GM10847 (cell line): Measurements from ENCODE around the gene ZNF33B.

ENCODE experiments used
- POLR2A ChIP-seq: IDR thresholded peaks from 2 replicates; pipeline ENCODE4 v1.6.1; 2011; ENCODE audit not compliant: insufficient read length; ENCODE audit errors: extremely low read depth

ZNF33B gene

DNA sequence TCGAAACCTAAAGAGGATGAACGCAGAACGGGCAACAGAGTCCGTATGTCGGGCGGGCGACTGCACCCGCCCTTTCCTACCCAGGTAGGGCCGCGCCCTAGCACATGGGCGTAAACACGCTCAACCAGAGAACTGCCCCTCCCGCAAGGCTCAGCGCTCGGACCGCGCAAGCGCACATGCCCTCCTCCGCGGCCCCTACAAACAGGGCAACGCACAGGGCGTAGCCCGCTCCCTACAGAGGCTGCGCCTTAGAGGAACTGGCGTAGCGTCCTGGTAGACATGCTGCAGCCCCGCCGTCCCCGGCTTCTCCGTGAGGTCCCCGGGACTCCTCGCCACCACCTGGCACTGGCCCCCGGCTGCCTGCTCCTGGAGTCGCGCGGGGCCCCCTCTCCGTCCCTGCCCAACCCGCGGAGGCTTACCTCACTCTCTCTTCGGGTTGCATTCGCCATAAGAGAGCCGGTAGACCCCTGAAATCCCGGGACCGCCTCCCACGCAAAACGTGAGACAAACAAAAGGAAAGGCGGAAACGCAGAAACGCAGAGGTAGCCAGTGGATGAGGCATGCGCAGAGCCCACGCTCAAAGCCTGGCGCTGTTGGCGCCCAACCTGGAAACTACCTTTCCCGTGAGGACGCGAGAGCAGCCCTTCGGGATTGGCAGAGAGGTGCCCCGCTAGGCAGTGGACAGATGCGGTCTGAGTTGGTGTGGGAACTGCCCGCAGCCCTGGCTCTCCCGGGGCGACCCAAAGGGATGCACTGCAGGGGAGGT, at the start of gene ZNF33B:
Gene ZNF33B, minus strand, starts transcription at position 516 of the 766 bp plus-strand sequence. CDS start 1,642 bp downstream, outside the sequence.
- peak; percentile 57 for TF ChIP-seq POLR2A

DNA sequence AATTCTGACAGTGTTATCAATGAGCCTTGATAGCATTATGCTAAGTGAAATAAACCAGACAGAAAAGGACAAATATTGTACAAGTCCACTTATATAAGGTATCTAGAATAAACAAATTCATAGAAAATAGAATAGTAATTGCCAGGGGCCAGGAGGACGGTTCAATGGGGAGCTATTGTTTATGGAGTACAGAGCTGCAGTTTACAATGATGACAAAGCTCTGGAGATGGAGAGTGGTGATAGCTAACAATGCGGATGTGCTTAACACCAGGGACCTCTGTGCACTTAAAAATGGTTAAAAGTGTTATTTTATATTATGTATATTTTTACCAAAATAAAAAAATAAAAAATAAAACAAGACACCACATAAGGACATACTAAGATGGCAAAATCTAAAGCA, 46.1 kb upstream of the ZNF33B start:
- no peak for TF ChIP-seq POLR2A

DNA sequence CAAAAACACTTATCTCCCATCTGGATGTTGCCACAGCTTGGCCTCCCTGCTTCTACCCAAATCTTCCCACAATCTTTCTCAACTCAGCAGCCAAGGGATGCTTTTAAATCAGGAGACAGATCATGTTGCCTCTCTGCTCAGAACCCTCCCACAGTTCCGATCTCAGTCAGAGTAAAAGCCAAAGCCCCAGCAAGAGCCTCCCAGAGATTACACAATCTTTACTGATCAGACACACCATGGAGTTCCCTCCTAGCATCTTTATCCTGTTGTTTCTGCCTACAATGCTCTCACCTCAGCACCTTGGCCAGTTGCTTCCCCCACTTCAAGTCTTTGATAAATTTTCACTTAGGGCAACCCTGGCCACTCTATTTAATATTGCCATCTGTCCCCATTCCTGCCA, 41.9 kb upstream of the ZNF33B start:
- no peak for TF ChIP-seq POLR2A

DNA sequence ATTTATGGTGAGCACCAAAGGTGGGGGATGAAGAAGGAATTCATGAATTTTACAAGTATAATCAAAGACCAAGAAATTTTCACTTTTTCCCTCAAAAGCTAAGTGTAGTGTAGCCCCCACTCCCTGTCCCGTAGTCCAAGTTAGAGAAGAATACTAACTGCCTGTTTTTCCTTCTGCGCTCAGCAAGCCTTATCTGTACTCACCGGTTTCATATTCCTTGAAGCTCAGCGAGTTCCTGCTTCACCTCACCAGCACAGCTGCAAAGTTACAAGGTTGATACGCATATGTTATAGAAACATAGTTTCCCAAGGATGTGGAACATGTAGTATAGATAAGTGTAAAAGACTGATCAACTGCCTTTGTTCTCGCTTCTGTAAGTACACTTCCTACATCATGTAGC, 16.0 kb upstream of the ZNF33B start:
- no peak for TF ChIP-seq POLR2A

DNA sequence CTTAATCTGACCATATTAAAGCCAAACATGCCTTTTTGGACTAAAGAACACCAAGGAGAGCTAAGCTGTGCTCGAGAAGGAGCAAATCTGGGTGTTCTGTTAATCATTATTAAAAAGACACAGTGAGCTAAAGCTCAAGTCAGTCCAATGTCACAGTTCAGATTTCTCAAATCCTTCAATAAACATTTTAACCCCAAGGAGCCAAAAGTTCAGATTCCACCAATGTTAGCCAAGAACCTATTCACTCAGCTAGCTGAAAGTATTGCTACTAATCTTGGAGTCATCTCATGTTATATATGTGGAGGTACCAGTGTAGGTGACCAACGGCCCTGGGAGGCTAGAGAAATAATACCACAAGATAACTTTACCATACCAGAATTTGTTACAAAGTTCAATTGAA, 14.5 kb upstream of the ZNF33B start:
- no peak for TF ChIP-seq POLR2A

DNA sequence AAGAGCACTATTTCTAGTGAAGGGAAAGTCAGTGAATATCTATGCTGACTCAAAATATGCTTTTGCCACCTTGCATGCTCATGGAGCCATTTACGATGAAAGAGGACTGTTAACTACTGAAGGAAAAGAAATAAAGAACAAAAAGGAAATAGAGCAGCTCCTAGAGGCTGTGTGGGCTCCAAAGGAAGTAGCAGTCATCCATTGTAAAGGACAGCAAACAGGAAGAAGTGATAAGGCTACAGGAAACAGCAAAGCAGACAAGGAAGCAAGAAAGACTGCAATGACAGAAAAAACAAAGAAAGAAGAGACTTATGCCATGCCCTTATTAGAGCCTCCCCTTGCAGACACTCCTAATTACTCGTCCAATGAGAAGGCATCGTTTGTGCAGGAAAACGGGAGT, 12.0 kb upstream of the ZNF33B start:
- TF ChIP-seq POLR2A: no peak

DNA sequence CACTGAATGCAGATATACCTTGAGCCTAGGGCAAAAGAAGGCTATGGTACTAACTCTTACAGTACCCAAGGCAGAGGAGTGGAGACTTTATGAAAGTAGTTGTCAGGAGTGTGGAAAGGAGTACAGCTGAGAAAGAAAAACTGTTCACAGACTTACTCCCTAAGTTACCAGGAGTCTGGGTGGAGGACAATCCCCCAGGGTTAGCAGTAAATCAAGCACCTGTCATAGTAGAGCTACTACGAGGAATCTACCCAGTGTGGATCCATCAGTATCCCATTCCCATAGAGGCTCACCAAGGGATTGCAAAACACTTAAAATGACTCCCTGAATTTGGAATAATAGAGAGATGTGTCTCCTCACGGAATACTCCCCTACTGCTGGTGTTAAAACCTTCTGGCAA, 10.1 kb upstream of the ZNF33B start:
- TF ChIP-seq POLR2A: no peak

DNA sequence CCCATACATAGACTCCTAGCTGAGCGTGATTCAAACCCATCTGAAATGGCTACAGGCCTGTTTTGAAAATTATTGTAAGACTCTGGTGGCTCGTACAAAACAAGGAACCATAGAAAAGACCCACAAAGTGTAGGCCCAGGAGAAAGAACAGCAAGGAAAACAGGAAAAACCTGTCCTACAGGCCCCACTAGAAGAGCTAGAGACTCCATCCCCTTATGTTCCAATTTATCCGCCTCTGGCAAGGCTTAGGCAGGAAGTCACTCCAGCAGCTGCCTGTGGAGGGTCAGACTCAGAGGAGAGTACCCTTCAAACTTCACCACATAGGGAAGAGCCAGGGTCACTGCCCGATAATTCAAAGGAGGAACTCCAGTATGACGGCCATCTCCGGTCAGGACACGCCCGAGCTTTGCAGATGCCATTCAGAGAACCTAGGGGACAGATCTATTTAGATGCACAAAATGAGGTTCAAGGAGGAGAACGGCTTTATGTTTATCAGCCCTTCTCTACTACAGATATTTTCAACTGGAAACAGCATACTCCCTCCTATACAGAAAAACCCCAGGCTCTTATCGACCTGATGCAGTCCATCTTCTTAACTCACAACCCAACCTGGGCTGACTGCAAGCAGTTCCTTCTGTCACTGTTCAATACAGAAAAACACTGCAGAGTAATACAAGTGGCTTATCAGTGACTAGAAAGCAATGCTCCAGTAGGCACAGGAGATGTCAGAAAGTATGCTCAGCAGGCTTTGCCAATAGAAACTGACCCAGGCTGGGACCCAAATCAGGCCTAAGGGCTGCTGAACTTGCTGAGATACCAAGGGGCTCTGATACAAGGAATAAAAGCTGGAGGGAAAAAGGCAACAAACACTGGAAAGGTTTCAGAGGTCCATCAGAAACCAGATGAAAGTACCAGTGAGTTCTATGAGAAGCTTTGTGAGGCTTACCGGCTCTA, 8.6 kb upstream of the ZNF33B start:
- TF ChIP-seq POLR2A: no peak

DNA sequence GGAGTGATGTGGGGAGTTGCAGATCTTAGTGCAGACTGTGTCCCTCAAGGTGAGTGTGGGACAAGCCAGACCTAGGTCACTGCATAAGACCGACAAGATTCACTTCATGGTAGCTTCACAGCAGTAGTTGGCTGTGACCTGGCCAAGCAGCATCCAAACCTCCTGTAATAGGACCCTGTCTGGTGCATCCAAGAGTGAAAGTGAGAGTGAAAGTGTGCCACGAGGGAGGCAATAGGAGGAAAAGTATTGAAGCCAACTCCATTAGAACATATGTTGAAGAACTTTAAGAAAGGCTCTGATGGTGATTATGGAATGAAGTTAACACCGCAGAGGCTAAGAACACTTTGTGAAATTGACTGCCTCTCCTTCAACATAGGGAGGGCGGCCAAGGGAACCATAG, 7.8 kb upstream of the ZNF33B start:
- TF ChIP-seq POLR2A: no peak

DNA sequence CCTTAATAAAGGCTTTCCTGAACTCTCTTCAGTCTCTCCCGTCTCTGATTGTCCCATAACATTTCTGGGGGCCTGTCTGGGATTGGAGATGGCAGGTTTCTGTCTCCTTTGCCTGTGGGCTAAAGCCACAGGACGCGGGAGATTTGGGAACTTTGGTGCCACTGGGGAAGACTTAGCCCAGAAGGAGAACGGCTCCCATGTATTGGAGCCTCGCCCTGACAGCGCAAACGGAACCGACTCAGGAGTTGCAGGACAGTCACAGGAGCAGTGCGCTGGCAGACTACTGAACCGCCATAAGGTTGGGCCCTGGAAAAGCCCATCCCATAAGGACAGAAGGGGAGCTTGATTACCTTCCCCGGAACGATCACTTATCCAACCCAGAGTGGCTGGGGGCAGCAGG, 7.1 kb upstream of the ZNF33B start:
- no peak for TF ChIP-seq POLR2A

DNA sequence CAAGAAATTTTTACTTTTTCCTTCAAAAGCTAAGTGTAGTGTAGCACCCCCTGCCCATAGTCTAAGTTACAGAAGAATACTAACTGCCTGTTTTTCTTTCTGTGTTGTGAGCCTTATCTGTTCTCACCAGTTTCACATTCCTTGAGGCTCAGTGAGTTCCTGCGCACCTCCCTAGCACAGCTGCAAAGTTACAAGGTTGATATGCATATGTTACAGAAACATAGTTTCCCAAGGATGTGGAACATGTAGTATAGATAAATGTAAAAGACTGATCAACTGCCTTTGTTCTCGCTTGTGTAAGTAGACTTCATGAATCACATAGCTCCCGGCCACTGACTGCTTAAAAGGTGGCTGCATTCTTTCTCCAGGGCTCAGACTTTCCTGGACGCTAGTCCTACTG, 6.7 kb upstream of the ZNF33B start:
- no peak for TF ChIP-seq POLR2A

DNA sequence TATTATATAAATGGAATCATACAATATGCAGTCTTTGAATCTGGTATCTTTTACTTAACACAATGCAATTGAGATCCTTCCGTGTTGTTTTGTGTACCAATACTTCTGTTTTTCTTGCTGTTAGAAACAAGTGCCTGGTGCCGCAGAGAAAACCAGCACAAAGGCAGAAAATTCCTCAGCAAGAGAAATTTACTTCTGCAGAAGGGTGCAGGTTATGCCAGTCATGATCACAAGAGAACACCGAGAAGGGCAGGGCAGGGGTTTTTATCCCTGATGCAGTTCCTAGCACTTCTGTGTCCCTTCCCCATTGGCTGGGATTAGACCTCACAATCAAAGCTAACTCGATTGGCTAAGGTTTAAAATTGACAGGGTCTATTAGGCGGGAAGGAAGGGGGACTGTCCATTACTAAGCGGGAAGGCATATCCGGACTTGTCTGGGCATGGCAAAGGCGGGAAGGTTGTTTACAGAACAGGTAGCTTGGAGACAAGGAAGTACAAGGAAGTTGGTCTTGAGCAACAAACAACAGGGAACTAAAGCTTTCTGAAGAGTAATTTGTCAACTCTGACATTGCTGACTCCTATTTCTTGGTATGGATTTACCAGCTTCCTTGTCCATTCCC, 2.4 kb upstream of the ZNF33B start:
- TF ChIP-seq POLR2A: no peak

DNA sequence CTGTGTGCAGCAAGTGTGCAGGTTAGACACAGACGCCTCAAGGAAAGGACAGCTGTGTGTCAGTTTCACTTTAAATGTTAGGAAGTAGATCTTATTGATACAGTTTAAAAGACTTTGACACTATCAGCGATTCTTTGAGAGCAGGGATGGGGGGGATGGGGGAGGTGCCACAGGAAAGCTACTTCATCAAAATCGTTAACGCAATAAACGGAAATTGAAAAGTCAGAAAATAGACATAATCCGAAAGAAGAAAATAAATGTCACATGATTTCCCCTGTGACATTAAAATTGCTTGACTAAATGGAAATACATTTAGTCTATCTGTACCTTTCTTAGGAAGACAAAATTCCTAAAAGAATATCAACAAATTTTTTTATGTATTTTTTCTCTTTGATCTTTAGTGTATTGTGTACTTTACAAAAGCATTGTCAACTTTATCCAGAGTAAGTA, 476 bp upstream of the ZNF33B start:
- no peak for TF ChIP-seq POLR2A

DNA sequence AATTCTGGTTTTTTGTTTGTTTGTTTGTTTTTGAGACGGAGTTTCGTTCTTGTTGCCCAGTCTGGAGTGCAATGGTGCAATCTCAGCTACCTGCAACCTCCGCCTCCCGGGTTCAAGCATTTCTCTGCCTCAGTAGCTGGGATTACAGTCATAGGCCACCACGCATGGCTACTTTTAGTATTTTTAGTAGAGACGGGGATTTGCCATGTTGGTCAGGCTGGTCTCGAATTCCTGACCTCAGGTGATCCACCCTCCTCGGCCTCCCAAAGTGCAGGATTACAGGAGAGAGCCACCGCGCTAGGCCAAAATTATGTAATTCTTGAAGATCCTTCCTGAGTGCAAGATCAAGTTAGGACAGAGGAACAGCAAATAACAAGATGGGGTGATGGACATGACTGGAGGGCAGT, 719 bp downstream of the ZNF33B start:
- TF ChIP-seq POLR2A: no peak

DNA sequence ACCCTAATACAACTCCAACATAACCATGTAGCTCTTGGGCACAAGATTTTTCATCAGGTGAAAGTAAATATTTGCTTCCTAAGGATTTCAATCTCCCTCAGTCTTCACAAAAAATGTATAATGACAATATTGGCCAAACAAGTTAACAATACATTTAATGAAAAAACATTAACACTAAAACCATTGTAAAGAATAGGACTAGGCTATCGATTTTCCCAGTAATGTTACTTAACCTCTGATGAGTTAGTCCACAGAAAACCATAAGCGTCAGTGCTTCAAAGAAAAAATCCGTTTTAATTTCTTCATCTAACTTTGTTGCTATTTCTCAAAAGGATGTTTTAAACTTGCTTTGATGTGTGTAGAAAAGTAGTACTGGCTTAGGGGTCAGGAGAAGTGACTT, 1.2 kb downstream of the ZNF33B start:
- no peak for TF ChIP-seq POLR2A

DNA sequence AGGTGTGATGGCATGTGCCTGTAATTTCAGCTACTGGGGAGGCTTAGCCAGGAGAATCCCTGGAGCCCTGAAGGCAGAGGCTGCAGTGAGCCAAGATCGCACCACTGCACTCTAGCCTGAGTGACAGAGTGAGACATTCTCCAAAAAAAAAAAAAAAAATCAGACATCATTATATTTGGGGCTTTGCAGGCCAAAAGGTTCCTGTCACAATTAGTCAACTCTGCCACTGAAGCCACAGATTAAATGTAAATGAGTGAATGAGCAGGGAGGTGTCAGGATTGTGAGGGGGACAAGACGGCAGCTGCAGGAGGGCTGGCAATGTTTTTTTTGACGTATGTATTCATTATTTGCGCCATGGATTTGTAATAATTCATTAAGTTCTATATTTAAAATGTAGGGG, 3.3 kb downstream of the ZNF33B start:
- TF ChIP-seq POLR2A: no peak

DNA sequence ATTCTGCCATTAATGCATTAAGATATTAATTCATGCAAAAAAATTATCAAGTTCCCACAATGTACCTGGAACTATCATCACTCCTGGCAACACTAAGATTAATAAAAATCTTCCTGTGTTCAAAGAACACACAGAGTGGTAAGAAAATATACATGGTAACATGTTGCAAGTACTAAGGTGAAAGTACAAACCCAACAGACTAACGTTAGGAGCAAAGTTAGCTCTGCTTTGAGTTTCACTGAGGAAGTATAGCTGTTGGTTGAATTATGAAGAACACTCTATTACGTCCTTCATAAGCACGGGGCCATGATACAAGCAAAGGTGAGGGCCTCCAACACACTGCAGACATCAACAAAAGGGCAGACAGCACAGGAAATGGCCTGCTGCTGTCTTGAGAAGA, 5.8 kb downstream of the ZNF33B start:
- no peak for TF ChIP-seq POLR2A
